Thoracic aorta (tissue), 2 donors: Measurements from ENCODE around the gene GNAS. TPM values are rescaled to one million over a fixed set of nuclear protein-coding genes. Genes with fewer than 3 reads are reported as not detected.

Experiments used
- ATAC-seq: fragments of 150-250 bp; one replicate; pipeline ENCODE4 v1.8.0; 2017; ENCODE audit warnings: low read depth; ENCODE audit not compliant: insufficient number of reproducible peaks, low FRiP score
- DNase-seq: peaks from one replicate; pipeline ENCODE4 v3.0.0-alpha.2; 2020; ENCODE audit warnings: low spot score
- H3K27ac ChIP-seq, 2 donors: fragments of 200-600 bp; sonication (generic); 1 replicate in 1 of 2; 2 replicates in 1 of 2; pipeline ENCODE4 v1.5.1; 2016; ENCODE audit warnings: mild to moderate bottlenecking in 2 of 2, moderate library complexity in 2 of 2
- H3K27me3 ChIP-seq: fragments of 200-600 bp; sonication (generic); replicated peaks from 2 replicates; pipeline ENCODE4 v1.6.0; 2016; ENCODE audit warnings: mild to moderate bottlenecking; ENCODE audit not compliant: insufficient read depth
- H3K36me3 ChIP-seq: fragments of 200-600 bp; sonication (generic); one replicate; pipeline ENCODE4 v1.5.1; 2016
- H3K4me1 ChIP-seq, 2 donors: fragments of 200-600 bp; sonication (generic); 1 replicate in 1 of 2; 2 replicates in 1 of 2; pipeline versions ENCODE4 v1.5.1 to v1.6.0; 2016; ENCODE audit warnings: low read depth in 2 of 2, mild to moderate bottlenecking in 1 of 2; ENCODE audit not compliant: control insufficient read depth in 1 of 2
- H3K4me3 ChIP-seq: fragments of 200-600 bp; sonication (generic); 2 replicates; pipeline ENCODE4 v1.5.1; 2016; ENCODE audit warnings: mild to moderate bottlenecking
- H3K9me3 ChIP-seq: fragments of 200-600 bp; sonication (generic); 2 replicates; pipeline ENCODE4 v1.5.1; 2016
- CTCF ChIP-seq: fragments of 200-600 bp; sonication (generic); IDR thresholded peaks from one replicate; pipeline ENCODE4 v1.5.1; 2019; ENCODE audit warnings: antibody characterized with exemption
- total RNA-seq, 2 donors: library from RNA; depleted of rRNA; stranded (reverse); fragments of >200 nt; gene quantifications; one replicate each; pipeline versions ENCODE4 v1.1.0 to v1.2.3, GENCODE V29; 2016

GNAS gene
- total RNA-seq, 2 donors from 2014 or later: 742 to 943 TPM

- Histone ChIP-seq H3K4me1 (peaks cover 5 to 21% of the 10 kb centered on the region in 2 donors), H3K36me3 (no peaks in the 10 kb centered on the region), H3K27me3 (peaks cover 6% of the 10 kb centered on the region), H3K27ac (no peak overlapping the region), H3K9me3 (no peaks in the 10 kb centered on the region), H3K4me3 (peak overlapping the region; percentile 49)
- TF ChIP-seq CTCF: no peak
- ATAC-seq: no peak
- no peak for DNase-seq
These were observed 1.6 kb downstream of the GNAS start for GRCh38 chr20:58853976-58854637.

- H3K27ac ChIP-seq: no peak overlapping the region
- ATAC-seq (no peak), DNase-seq (no peak)
- peak overlapping the region; percentile 49 for H3K4me3 ChIP-seq
- no peaks in the 10 kb centered on the region for H3K36me3 ChIP-seq
- H3K9me3 ChIP-seq: no peaks in the 10 kb centered on the region
- peaks cover 6% of the 10 kb centered on the region for H3K27me3 ChIP-seq
- no peak for TF ChIP-seq CTCF
- peaks cover 5 to 21% of the 10 kb centered on the region in 2 donors for H3K4me1 ChIP-seq
These were observed 2.3 kb downstream of the GNAS start for GRCh38 chr20:58854638-58855471.

DNA sequence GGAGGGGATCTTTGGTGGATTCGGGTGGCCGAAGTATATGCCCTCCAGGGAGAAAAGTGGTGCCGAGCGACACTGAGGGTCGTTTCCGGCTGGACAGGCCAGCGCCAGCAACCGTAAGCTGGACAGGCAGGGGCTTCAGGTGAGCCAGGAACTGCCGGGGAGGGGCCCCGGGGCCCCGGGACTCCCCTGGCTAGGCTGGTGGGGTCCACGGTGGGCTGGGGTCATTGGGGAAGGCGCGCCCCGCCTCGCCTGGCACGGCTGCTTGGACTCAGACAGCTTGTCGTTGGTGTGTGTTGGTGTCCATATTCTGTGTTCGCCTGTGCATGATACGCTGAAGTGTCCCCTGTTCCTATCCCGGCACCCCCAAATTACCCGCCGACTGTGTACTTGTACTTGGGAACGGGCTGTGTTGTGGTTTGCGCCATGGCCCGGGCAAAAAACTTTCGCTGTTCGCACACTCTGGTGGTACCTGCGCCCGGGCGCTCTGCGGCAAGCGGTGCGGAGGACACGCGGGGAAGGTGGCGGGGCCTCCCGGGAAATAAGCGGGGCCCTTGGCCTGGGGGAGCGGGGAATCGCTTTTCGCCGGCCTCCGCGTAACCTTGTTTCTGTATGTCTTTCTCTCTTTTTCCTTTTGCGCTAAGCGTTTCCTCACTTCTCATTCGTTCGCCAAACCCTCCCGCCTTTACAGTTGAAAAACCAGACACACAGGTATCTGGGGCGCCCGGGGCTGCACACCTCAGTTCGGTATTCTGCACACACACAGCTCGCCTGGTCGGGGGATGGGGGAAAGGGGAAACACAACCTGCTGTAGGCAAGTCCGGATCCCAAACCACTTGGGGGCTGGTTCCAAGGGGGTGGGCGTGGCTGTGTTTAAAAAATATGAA, 3.2 kb downstream of the GNAS start:
- Histone ChIP-seq H3K4me1 (peaks cover 5 to 21% of the 10 kb centered on the region in 2 donors), H3K4me3 (peak overlapping the region; percentile 49), H3K9me3 (no peaks in the 10 kb centered on the region), H3K36me3 (no peaks in the 10 kb centered on the region), H3K27me3 (peaks cover 6% of the 10 kb centered on the region), H3K27ac (no peak overlapping the region)
- ATAC-seq: no peak
- no peak for DNase-seq
- no peak for TF ChIP-seq CTCF

GRCh38 chr20:58863044-58863790, 10.7 kb downstream of the GNAS start:
- DNase-seq: no peak
- no peak overlapping the region for H3K4me3 ChIP-seq
- no peak for ATAC-seq
- TF ChIP-seq CTCF: no peak
- no peak overlapping the region for H3K27ac ChIP-seq
- H3K27me3 ChIP-seq: no peaks in the 10 kb centered on the region
- H3K9me3 ChIP-seq: no peaks in the 10 kb centered on the region
- H3K4me1 ChIP-seq: no peaks in the 10 kb centered on the region
- H3K36me3 ChIP-seq: no peaks in the 10 kb centered on the region
